Measurements from ENCODE around the gene TMEM212. TPM values are rescaled to one million over a fixed set of nuclear protein-coding genes. Genes with fewer than 3 reads are reported as not detected.

TMEM212 gene
- total and polyA plus RNA-seq, 9 of the 15 experiments (the other 6 are each of a cell fraction or from before 2014, with no cell fraction given) = not detected

DNA sequence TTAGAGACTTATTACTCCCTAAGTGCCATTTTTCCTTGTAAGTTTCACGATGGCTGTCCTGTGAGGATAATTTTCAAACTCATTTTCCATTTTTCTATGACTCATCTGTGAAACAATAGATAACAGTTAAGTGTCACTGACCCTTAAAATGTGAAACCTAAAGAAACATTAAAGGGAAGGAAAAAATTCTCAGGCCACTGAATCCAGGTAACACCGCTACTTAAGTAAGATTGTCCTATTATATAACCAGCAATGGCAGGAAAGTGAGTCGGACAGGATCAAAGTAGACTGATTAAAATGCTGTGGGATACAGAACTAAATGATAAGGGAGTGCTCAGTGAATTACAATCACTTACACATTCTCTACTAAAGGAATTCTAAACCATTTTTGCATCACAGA lies 45.3 kb upstream of the TMEM212 start:
- H3K79me2 ChIP-seq (ENCODE audit: control insufficient read depth, insufficient read depth, low read length) = peaks cover 73% of the 10 kb centered on the region
- H3K4me2 ChIP-seq (ENCODE audit: insufficient read depth, low read length) = peak overlapping the region; percentile 66
- in situ Hi-C loops (cut with MboI) (no loop called here), intact Hi-C loops (cut with micrococcal nuclease) (no loop called here)
- H3K27ac ChIP-seq (ENCODE audit: extremely low read depth, low read depth, low read length) = peak overlapping the region; percentile 61
- 7% methylated on average over 3 of the region's 3 CpGs for WGBS (ENCODE audit: insufficient coverage, low coverage, missing lambda C conversion rate)
- no peaks in the 10 kb centered on the region for H3K9me3 ChIP-seq (replicated peaks; ENCODE audit: control insufficient read depth, insufficient read depth, low read depth, low read length)
- H3K4me1 ChIP-seq (replicated peaks in 1 of 2; ENCODE audit: control insufficient read depth in 2 of 2, insufficient read depth in 2 of 2, low read length in 2 of 2) = peaks cover 6 to 38% of the 10 kb centered on the region in 2 experiments; a peak in 4 of 5 replicates
- no peaks in the 10 kb centered on the region for H4K20me1 ChIP-seq (replicated peaks; ENCODE audit: control insufficient read depth, insufficient read depth, low read length)
- no peaks in the 10 kb centered on the region for H3K27me3 ChIP-seq (ENCODE audit: control insufficient read depth in 2 of 2, insufficient read depth in 2 of 2, low read length in 2 of 2)
- no peak for FAIRE-seq
- H3K4me3 ChIP-seq = no peak overlapping the region
- CTCF ChIA-PET (ENCODE audit: low intra/inter-chr PET ratio) = no interaction called here
- POLR2A ChIA-PET = no interaction called here
- no peaks in the 10 kb centered on the region; the same call in 2 of the 3 replicates for H3K36me3 ChIP-seq (ENCODE audit: control insufficient read depth, insufficient read depth, low read length)
- H3K9me1 ChIP-seq (ENCODE audit: control insufficient read depth, insufficient read depth, low read length) = no peaks in the 10 kb centered on the region
- peak overlapping the region in 1 of 2 experiments; percentile 45; a peak in 2 of 4 replicates for H3K9ac ChIP-seq (ENCODE audit: insufficient read depth in 1 of 2, low read depth in 2 of 2, low read length in 2 of 2)
- peak overlapping the region; percentile 28; the same call in 1 of the 2 replicates for H2AFZ ChIP-seq (ENCODE audit: low read depth, low read length)
- DNase-seq (ENCODE audit: extremely low read depth in 1 of 4, low spot score in 3 of 4) = peak in 1 of 4 experiments; percentile 46
- no TSS peak for BruUV-seq (replicated peaks)
- ATAC-seq = peak; percentile 60
- TF ChIP-seq MECOM (CRISPR knock-in tag; IDR thresholded peaks at IDR 0.05) (0 out of 2 replicates have a peak, but pooled peaks have one; percentile 25), TCF3 (CRISPR knock-in tag; IDR thresholded peaks at IDR 0.05) (peak; percentile 29; the same call in 1 of the 2 replicates), NUFIP1 (IDR thresholded peaks at IDR 0.05; ENCODE audit: partially characterized antibody) (no peak), FOSL1 (tag; conservative IDR thresholded peaks at IDR 0.05) (peak; percentile 97), EP300 (IDR thresholded peaks at IDR 0.05; ENCODE audit: low read length) (peak; percentile 42; the same call in 1 of the 2 replicates), ZSCAN32 (CRISPR knock-in tag; IDR thresholded peaks at IDR 0.05) (no peak), MEF2D (tag; conservative IDR thresholded peaks at IDR 0.05; ENCODE audit: low read depth) (0 out of 2 replicates have a peak, but pooled peaks have one; percentile 32), SMARCC2 (IDR thresholded peaks at IDR 0.05; ENCODE audit: low read depth) (peak; percentile 77), SOX6 (IDR thresholded peaks at IDR 0.05) (peak; percentile 91), CSDE1 (IDR thresholded peaks at IDR 0.05) (no peak), NR2C1 (IDR thresholded peaks at IDR 0.05) (no peak), NR2C1 (tag; IDR thresholded peaks at IDR 0.05) (0 out of 2 replicates have a peak, but pooled peaks have one; percentile 36), RCOR1 (IDR thresholded peaks at IDR 0.05; ENCODE audit: borderline replicate concordance in 1 of 2, low read depth in 2 of 2, low read length in 2 of 2) (peak in 1 of 2 experiments; percentile 22; a peak in 1 of 4 replicates), CBFA2T2 (conservative IDR thresholded peaks at IDR 0.05) (0 out of 2 replicates have a peak, but pooled peaks have one; percentile 16), DPF2 (IDR thresholded peaks at IDR 0.05) (peak; percentile 94), FOS (IDR thresholded peaks at IDR 0.05; ENCODE audit: extremely low read depth, insufficient read length) (peak; percentile 13), RUNX1 (IDR thresholded peaks at IDR 0.05; ENCODE audit: low read depth) (no peak)
- TF ChIP-seq, protein P1, sequence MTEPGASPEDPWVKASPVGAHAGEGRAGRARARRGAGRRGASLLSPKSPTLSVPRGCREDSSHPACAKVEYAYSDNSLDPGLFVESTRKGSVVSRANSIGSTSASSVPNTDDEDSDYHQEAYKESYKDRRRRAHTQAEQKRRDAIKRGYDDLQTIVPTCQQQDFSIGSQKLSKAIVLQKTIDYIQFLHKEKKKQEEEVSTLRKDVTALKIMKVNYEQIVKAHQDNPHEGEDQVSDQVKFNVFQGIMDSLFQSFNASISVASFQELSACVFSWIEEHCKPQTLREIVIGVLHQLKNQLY (CRISPR knock-in tag; conservative IDR thresholded peaks at IDR 0.05) = no peak
- TF ChIP-seq, protein P2, sequence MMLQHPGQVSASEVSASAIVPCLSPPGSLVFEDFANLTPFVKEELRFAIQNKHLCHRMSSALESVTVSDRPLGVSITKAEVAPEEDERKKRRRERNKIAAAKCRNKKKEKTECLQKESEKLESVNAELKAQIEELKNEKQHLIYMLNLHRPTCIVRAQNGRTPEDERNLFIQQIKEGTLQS (IDR thresholded peaks at IDR 0.05) = peak; percentile 93
- TF ChIP-seq, protein P2 (CRISPR knock-in tag; conservative IDR thresholded peaks at IDR 0.05) = no peak; the same call in 1 of the 2 replicates
- TF ChIP-seq, protein P3, sequence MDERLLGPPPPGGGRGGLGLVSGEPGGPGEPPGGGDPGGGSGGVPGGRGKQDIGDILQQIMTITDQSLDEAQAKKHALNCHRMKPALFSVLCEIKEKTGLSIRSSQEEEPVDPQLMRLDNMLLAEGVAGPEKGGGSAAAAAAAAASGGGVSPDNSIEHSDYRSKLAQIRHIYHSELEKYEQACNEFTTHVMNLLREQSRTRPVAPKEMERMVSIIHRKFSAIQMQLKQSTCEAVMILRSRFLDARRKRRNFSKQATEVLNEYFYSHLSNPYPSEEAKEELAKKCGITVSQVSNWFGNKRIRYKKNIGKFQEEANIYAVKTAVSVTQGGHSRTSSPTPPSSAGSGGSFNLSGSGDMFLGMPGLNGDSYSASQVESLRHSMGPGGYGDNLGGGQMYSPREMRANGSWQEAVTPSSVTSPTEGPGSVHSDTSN (CRISPR knock-in tag; IDR thresholded peaks at IDR 0.05; ENCODE audit: low read depth) = no peak
- TF ChIP-seq, protein P3 (tag; conservative IDR thresholded peaks at IDR 0.05; ENCODE audit: low read depth) = no peak
